SIG-M5 treated with dmso at 0.1 percent for 504 hours (cell line): ENCODE measurements around the gene EFNA2.
"Not testable (repeated sequence)": the region's sequence is repeated elsewhere in the genome, so short reads cannot be mapped to it uniquely, and the experiment has no call there.

Experiments
- DNase-seq: peaks from one replicate; lab custom pipeline; 2025; ENCODE audit not compliant: unreplicated experiment; lab: John Stamatoyannopoulos, UW

The EFNA2 gene

GRCh38 chr19:1285737-1286360, at the start of gene EFNA2:
TSS of gene EFNA2 (plus strand) at chr19:1285873. CDS start at chr19:1286169, 296 bp downstream.
- DNase-seq, result no peak

- DNase-seq, result no peak
These were observed 49.1 kb upstream of the EFNA2 start for GRCh38 chr19:1236576-1236975.

DNA sequence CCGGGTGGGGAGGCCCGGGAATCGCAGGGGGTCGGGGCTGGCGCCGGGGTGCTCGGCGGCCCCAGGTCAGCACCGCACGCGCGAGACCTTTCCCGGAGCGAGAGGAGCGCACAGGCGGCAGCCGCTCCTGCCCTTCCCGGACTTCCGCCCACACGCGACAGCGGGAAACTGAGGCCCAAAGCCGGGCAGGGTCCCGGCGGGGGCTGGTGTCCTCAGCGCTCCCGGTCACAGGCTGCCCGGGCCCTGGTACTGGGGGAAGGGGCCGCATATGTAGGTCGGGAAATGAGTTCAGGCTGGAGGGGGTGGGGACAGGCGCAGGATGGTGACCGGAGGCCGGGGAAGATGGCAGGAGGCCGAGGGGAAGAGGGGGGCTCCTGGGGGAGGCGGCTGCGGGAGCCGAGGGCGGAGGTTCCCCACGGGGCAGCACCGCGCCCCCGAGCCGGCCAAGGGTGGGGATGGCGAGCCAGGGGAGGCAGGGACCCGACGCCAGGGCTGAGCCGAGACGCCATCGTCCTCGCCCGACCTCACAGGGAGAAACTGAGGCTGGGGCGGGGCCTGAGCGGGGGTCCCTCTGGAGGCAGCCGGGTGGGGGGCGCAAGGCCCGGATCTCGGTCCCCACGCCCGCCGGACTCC, 48.5 kb upstream of the EFNA2 start:
- DNase-seq, result no peak

DNA sequence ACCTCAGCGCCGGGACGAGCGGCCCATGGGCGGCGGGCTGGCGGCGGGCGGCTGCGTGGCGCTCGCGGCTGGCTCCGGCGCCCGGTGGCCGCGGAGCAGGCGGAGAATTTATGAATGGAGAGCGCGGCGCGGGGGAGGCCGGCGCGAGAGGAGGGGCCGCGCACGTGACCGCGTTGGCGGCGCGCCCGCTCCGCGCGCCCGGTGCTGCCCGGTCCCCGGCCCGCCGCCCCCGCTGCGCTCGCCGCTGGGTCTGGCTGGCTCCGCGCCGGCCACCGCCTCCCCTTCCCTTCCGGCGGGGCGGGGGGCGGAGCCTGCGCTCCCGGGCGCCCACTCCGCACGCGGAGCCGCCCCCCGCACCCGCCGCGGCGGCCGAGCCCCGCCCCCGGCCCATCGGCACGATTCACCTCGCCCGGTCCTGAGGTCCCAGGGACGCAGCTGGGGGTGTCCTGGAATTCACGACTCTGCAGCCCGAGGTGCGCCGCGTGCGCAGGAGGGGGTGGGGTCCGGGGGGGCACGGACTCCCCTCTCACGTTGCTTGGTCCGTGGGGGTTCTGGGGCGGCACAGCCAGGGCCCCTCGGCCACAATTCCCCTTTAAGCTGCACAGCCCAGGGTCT, 47.8 kb upstream of the EFNA2 start, which contains the start of gene CBARP:
Gene CBARP (minus strand): TSS at position 252 of the 615 bp plus-strand sequence. CDS start 1,905 bp downstream, outside the sequence.
- DNase-seq, result no peak

DNA sequence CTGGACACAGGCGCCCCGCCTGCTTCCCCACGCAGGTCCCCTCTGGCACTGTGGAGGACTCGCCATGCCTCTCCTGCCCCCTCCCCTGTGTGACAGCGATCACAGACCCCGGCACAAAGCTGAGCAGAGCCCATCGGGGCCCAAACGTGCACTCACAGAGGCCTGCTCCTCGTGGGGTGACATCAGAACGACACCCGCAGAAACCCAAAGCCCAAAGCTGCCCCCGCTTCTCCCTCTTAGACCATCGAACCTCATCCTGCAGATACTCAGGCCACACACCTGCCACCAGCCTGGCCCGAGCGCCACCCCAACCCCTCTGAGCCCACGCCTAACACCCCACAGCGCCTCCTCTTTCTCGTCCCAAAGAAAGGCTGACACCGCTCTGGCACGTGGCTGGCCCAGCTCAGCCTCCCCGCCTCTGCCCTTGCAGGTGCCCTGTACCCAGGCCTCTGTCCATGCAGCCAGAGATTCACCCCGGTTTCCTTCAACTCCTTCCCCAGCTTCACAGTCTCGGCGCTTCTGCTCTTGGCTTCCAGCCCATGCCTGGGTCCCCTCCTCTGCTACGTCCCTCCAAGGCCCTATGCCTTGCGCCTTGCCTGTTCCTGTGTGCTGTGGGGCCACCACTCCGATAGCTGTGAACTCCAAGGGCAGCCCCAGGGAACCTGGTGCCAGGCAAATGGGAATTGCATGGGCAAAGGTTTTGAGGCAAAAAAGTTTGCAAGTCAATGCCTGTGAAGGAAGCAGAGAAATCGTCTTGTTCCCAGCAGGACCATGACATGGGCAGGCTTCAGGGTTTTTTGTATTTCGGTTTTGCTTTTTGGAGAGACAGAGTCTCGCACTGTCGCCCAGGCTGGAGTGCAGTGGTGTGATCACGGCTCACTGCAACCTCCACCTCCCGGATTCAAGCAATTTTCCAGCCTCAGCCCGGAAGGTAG, 47.0 kb upstream of the EFNA2 start:
- DNase-seq, result no peak

GRCh38 chr19:1239420-1239795, 46.3 kb upstream of the EFNA2 start:
- DNase-seq, result no peak

- peak; percentile 79 for DNase-seq
These were observed 45.6 kb upstream of the EFNA2 start for GRCh38 chr19:1239796-1240737.

GRCh38 chr19:1240925-1241324, 44.7 kb upstream of the EFNA2 start:
- DNase-seq, result no peak

- DNase-seq, result peak; percentile 87
These were observed 44.1 kb upstream of the EFNA2 start, which contains the start of gene ATP5F1D for GRCh38 chr19:1241417-1242095. TSS of gene ATP5F1D (plus strand) at chr19:1241751. CDS start at chr19:1241851, 100 bp downstream.

GRCh38 chr19:1243768-1244692, 41.6 kb upstream of the EFNA2 start:
- DNase-seq, result peak; percentile 70

DNA sequence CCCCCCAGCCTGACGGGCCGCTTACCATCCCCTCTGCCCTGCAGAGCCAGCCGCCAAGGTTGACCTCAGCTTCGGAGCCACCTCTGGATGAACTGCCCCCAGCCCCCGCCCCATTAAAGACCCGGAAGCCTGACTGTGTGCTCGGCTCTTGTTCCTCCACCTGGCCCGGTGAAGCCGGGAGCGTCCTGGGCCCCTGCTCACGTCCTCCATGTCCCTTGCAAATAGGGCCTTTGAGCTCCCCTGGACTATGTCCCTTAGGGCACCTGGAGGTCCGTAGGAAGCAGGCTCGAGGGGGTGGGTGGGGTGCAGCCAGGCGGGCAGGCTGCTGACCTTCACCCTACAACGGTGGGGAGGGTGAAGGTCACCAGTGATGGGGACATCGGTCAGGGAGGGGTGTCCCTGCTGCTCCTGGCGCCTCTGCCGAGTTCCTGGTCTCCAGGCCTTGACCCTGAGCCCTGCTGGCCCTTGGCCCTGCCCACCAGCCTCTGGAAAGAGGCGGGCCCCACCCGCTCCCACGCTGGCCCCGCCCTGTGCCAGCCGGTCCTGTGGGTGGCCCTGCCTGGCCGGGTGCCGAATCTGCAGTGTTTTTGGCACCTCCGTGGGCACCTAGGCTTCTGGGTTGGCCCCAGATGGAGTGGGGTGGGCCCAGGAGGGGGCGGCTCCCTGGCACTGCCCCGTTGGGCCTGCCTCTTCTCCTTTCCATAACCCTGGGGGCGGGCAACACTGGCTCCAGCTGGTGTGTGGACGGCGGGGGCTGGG, 40.8 kb upstream of the EFNA2 start:
- no peak for DNase-seq

GRCh38 chr19:1245494-1246264, 40.0 kb upstream of the EFNA2 start:
- no peak for DNase-seq

DNA sequence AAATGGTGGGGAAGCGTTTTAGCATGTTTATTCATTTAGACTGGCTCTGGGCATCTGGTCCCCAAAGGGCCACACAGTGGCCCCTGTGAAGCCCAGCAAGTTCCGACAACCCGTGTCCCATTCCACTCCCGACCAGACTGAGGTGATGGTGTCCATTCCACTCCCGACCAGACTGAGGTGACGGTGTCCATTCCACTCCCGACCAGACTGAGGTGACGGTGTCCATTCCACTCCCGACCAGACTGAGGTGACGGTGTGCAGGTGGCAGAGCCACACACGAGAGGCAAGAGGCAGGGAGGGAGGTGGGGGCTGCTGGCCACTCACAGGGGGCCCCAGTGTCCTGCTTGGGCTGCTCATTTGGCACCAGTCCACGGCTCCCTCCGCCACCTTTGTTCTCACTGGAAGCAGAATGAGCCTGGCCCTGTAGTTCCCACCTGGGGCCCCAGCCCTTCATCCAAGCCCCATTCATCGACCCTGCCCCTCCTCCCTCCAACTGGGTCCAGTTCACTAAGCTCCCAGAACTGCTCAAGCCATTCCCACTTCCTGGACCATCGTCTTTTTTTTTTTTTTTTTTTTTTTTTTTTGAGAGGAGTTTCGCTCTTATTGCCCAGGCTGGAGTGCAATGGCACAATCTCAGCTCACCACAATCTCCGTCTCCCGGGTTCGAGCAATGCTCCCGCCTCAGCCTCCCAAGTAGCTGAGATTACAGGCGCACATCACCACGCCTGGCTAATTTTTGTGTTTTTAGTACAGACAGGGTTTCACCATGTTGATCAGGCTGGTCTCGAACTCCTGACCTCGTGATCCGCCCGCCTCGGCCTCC, 39.2 kb upstream of the EFNA2 start:
- not testable (repeated sequence) for DNase-seq

DNA sequence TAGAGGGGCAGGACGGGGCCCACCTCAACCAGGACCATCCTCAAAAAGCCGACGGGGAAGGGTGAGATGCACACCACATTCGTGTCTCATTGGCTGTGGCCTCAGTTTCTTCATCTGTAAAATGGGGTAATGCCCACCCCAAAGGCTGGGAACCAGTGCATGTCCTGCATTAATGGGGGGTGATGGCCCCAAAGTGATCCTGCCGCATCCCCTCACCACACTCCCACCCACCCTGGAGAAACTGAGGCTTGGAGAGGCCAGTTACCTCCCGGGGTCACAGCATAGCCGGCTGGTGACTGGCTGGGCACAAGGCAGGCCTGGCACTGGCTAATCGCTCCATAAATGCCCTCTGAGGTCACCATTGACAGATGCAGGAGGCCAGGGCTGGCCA, 37.9 kb upstream of the EFNA2 start:
- DNase-seq, result no peak

- DNase-seq, result peak; percentile 67
These were observed 37.4 kb upstream of the EFNA2 start, which contains the start of gene MIDN for GRCh38 chr19:1248139-1248785. TSS of gene MIDN (plus strand) at chr19:1248583. CDS start at chr19:1250297, 1,714 bp downstream.
